ENCODE results near the gene NDUFB6. TPM values are rescaled to one million over a fixed set of nuclear protein-coding genes. Genes with fewer than 3 reads are reported as not detected.
"Not testable (repeated sequence)": the region's sequence is repeated elsewhere in the genome, so short reads cannot be mapped to it uniquely, and the experiment has no call there.

The NDUFB6 gene
- total RNA-seq, 4 donors from 2014 or later = 33.7 to 83.7 (median 48.3) TPM

- Histone ChIP-seq H3K27me3 (no peaks in the 10 kb centered on the region), H3K4me1 (peaks cover 0 to 46% (median 12%) of the 10 kb centered on the region in 3 donors), H3K27ac (peak overlapping the region; percentile 91 to 98 (median 96)), H3K4me3 (peak overlapping the region; percentile 64 to 94 (median 76)), H3K36me3 (peaks cover 0 to 28% (median 0%) of the 10 kb centered on the region in 3 donors), H3K9me3 (no peaks in the 10 kb centered on the region)
- 0 to 2% methylated on average over 6 to 9 of the region's 10 CpGs for WGBS, 2 donors
- no peak for TF ChIP-seq POLR2A (IDR thresholded peaks at IDR 0.05)
- no peak for TF ChIP-seq CTCF (IDR thresholded peaks at IDR 0.05)
- intact Hi-C loops (cut with DNase I) = no loop called here
- DNase-seq = no peak
These were observed 22.8 kb downstream of the NDUFB6 start for GRCh38 chr9:32550150-32550561.

- peaks cover 0 to 39% (median 6%) of the 10 kb centered on the region in 3 donors for H3K36me3 ChIP-seq
- DNase-seq; H3K27ac ChIP-seq; H3K9me3 ChIP-seq; H3K27me3 ChIP-seq; intact Hi-C loops (cut with DNase I); H3K4me3 ChIP-seq: not testable (repeated sequence)
- peaks cover 0 to 33% (median 12%) of the 10 kb centered on the region in 3 donors for H3K4me1 ChIP-seq
- 94 to 95% methylated on average over 18 to 20 of the region's 20 CpGs for WGBS, 2 donors
These were observed 24.7 kb downstream of the NDUFB6 start for GRCh38 chr9:32548213-32548612.

GRCh38 chr9:32545884-32546283, 27.1 kb downstream of the NDUFB6 start:
- WGBS, 2 donors = 89 to 90% methylated on average over 1 of the region's 1 CpG
- no peak overlapping the region for H3K27ac ChIP-seq
- H3K9me3 ChIP-seq = no peaks in the 10 kb centered on the region
- TF ChIP-seq POLR2A (IDR thresholded peaks at IDR 0.05) = no peak
- TF ChIP-seq CTCF (IDR thresholded peaks at IDR 0.05) = no peak
- no peak overlapping the region for H3K4me3 ChIP-seq
- intact Hi-C loops (cut with DNase I) = no loop called here
- peaks cover 0 to 63% (median 19%) of the 10 kb centered on the region in 3 donors for H3K36me3 ChIP-seq
- DNase-seq = no peak
- no peaks in the 10 kb centered on the region for H3K27me3 ChIP-seq
- peaks cover 0 to 26% (median 12%) of the 10 kb centered on the region in 3 donors for H3K4me1 ChIP-seq

- no peak overlapping the region for H3K4me3 ChIP-seq
- no peaks in the 10 kb centered on the region for H3K9me3 ChIP-seq
- 91 to 93% methylated on average over 4 of the region's 4 CpGs for WGBS, 2 donors
- DNase-seq = no peak
- intact Hi-C loops (cut with DNase I) = no loop called here
- H3K36me3 ChIP-seq = peaks cover 0 to 68% (median 19%) of the 10 kb centered on the region in 3 donors
- no peak overlapping the region for H3K27ac ChIP-seq
- H3K27me3 ChIP-seq = no peaks in the 10 kb centered on the region
- H3K4me1 ChIP-seq = peaks cover 0 to under 1% (median 0%) of the 10 kb centered on the region in 3 donors
- no peak for TF ChIP-seq CTCF (IDR thresholded peaks at IDR 0.05)
- no peak for TF ChIP-seq POLR2A (IDR thresholded peaks at IDR 0.05)
These were observed 29.9 kb downstream of the NDUFB6 start for GRCh38 chr9:32543047-32543446.

GRCh38 chr9:32533816-32534215, 39.1 kb downstream of the NDUFB6 start:
- Histone ChIP-seq H3K9me3 (no peaks in the 10 kb centered on the region), H3K27me3 (no peaks in the 10 kb centered on the region), H3K4me1 (no peaks in the 10 kb centered on the region), H3K27ac (no peak overlapping the region), H3K36me3 (peaks cover 0 to 27% (median 0%) of the 10 kb centered on the region in 3 donors), H3K4me3 (no peak overlapping the region)
- intact Hi-C loops (cut with DNase I) = no loop called here
- DNase-seq = no peak
- TF ChIP-seq CTCF (IDR thresholded peaks at IDR 0.05) (no peak), POLR2A (IDR thresholded peaks at IDR 0.05) (no peak)
- WGBS, 2 donors = 89 to 95% methylated on average over 4 of the region's 4 CpGs

GRCh38 chr9:32533336-32533735, 39.6 kb downstream of the NDUFB6 start:
- no peaks in the 10 kb centered on the region for H3K4me1 ChIP-seq
- 94 to 96% methylated on average over 4 to 6 of the region's 6 CpGs for WGBS, 2 donors
- no peaks in the 10 kb centered on the region for H3K9me3 ChIP-seq
- TF ChIP-seq CTCF (IDR thresholded peaks at IDR 0.05) = no peak
- no peak overlapping the region for H3K4me3 ChIP-seq
- intact Hi-C loops (cut with DNase I) = no loop called here
- no peaks in the 10 kb centered on the region for H3K27me3 ChIP-seq
- no peak for DNase-seq
- peaks cover 0 to 25% (median 0%) of the 10 kb centered on the region in 3 donors for H3K36me3 ChIP-seq
- no peak overlapping the region for H3K27ac ChIP-seq
